HuH-7 (cell line): ENCODE results near the gene EPS15.
A peak's percentile ranks its signal among the peaks of the same experiment; 100 is the strongest.
"Not testable (repeated sequence)": the region's sequence is repeated elsewhere in the genome, so short reads cannot be mapped to it uniquely, and the experiment has no call there.

Experiments
- DNase-seq: peaks from one replicate; pipeline ENCODE4 v3.0.0; 2011; ENCODE audit warnings: low spot score

EPS15 gene

GRCh38 chr1:51542158-51542953, 23.3 kb upstream of the EPS15 start:
- no peak for DNase-seq

GRCh38 chr1:51541313-51542050, 22.4 kb upstream of the EPS15 start:
- no peak for DNase-seq

DNA sequence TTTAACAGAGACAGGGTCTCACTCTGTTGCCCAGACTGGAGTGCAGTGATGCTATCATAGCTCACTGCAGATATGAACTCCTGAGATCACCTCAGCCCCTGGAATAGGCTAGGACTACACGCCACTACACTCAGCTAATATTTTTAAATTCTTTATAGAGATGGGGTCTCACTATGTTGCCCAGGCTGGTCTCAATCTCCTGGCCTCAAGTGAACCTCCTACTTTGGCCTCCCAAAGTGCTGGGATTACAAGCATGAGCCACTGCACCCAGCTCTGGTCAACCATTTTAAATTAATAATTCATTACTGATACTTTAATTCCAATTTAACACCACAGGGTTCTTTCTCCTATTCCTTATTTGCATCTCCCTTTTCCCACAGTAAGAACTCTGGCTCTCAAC, 18.5 kb upstream of the EPS15 start:
- no peak for DNase-seq

DNA sequence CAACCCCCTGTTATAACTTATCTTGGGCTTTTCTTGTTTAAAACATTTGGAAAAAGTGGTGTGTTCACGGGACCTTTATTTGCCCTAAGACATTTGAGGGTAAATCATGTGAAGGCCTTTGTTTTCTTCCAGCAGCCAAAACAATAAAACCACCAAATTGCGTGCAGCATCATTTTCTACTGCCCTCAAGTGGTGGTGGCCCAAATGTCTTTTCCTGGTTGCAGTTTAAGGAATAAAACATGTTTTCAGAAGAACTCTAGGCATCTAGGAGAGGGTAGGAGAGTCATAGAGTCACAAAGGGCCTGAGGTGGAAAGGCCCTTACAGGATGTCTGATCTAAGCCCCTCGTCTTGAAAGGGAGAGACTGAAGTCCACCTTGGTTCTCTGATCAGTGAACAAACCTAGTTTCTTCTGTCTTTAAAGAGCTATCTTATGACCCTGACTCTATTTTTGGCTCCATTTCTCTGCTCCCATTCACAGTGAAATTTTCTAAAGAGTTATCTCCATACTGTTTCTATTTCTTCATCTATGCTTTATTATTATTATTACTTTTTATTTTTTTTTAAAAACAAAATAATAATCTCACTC, 16.0 kb upstream of the EPS15 start:
- peak; percentile 26 for DNase-seq

GRCh38 chr1:51534447-51534846, 15.4 kb upstream of the EPS15 start:
- DNase-seq, result no peak

DNA sequence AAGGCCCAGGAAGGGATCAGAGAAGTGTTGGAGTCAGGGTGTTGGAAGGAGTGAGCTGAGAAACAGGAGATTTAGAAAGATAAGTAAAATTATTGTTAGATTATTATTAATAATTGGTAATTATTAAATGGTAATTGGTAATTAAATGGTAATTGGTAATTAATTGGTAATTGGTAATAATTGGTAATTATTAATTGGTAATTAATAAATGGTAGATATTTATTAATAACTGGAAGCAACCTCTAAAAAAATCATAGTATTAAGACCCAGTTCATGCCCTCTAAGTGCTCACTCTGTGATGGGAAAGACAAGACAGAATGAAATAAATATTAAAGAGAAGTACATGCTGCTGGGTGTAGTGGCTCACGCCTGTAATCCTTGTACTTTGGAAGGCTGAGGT, 13.8 kb upstream of the EPS15 start:
- no peak for DNase-seq

DNA sequence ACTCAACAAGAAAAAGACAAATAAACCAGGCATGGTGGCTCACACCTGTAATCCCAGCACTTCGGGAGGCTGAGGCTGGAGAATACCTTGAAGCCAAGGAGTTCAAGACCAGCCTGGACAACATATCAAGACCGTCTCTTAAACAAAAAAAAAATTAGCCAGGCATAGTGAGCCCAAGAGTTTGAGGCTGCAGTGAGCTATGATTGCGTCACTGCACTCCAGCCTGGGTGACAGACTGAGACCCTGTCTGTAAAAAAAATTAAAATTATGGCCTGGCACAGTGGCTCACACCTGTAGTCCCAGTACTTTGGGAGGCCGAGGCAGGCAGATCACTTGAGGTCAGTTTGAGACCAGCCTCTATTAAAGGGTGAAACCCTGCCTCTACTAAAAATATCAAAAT, 11.4 kb upstream of the EPS15 start:
- not testable (repeated sequence) for DNase-seq

- no peak for DNase-seq
These were observed 8.1 kb upstream of the EPS15 start for GRCh38 chr1:51527144-51527543.

DNA sequence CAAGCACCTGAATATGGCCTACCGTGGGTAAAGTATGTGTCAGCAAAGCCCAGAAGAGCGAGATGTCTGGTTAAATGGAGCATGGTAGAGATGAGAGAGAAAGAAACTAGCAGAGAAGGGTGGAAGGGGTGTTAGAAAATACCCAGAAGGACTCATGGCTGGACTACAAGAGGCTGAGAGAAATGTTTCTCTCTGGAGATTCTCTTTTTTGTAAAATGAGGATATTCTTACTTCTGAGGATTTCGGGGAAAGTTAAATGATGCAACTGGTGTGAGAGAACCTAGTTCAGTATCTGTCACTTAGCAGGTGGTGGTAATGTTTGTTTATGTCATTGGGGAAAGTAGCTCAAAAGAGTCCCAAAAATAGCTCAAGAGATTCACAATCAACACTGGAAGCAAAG, 7.2 kb upstream of the EPS15 start:
- no peak for DNase-seq

DNA sequence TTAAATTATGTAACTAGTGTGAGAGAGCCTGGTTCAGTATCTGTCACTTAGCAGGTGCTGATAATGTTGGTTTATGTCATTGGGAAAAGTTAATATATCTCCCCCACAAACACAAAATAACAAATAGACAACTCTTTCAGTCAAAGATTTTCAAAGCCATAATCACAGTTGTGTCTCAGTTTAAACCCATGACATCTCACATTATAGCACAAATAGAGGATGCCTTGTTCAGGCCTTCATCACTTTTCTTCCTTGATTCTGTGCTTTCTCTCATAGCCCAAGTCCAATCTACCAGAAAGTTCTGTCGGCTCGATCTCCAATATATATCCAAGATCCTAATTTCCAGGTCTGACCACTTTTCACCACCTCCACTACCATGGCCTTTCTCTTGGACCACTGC, 6.2 kb upstream of the EPS15 start:
- no peak for DNase-seq

DNA sequence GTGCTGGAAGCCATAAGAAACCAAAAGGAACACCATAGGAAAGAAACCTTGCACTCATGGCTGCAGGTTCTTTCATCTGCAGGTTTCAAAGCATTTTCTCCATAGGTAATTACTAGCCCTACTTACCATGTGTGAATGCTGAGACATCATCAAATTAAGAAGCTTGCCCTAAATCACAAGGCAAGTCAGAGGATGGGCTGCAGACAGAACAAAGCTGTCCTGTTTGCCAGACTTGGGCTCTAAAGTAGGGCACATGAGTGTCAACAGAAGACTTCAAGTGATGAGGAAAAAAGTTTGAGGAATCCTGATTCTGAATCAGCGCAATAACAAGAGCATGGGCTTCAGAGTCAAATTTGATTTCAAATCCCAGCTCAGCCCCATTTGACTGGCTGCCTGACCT, 5.8 kb upstream of the EPS15 start:
- no peak for DNase-seq

DNA sequence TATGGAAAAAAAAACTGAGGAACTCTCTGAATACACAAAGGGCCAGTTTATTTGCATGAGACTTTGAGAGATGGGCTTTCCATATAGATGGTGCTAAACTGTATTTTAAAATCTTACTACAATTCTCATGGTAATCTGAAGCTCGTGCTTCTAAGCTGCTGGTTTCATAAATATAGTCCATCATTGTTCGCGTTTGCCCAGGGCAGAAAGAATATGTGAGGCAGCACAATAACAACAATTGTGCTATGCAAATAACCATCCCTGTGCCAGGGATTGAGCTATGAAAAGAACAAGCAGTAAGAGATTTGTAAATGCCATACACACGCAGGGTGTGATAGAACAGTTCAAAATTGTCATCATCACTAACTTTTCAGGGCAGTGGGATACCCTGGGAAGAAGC, 4.9 kb upstream of the EPS15 start:
- no peak for DNase-seq

DNA sequence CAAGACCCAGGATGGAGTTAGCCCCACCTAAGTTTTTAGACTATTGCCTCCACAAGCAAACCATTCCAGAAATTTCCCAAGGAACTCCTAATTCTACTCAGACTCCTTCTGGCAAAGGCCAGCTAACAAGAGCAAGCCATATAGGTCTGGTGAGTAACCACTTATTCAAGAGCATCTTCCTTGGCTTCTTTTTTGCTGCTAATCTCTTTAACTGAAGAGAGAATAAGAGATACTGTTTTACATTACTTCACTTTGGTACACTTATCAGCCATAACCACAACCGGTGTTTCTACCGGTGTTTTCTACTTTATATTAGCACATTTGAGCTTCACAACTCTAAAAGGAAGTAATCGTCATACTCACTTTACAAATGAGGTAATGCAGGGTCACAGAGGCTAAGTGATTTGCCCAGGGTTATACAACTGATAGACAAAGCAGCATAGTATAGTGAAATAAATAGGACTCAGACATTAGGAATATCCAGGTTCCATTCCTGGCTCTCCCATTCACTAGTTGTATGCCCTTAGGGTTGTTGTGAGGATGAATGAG, 1.7 kb upstream of the EPS15 start:
- no peak for DNase-seq

GRCh38 chr1:51519865-51520699, 1.0 kb upstream of the EPS15 start:
- no peak for DNase-seq

- DNase-seq, result peak; percentile 44
These were observed 449 bp downstream of the EPS15 start for GRCh38 chr1:51518586-51519047.

- peak; percentile 71 for DNase-seq
These were observed 957 bp downstream of the EPS15 start for GRCh38 chr1:51518033-51518585.

DNA sequence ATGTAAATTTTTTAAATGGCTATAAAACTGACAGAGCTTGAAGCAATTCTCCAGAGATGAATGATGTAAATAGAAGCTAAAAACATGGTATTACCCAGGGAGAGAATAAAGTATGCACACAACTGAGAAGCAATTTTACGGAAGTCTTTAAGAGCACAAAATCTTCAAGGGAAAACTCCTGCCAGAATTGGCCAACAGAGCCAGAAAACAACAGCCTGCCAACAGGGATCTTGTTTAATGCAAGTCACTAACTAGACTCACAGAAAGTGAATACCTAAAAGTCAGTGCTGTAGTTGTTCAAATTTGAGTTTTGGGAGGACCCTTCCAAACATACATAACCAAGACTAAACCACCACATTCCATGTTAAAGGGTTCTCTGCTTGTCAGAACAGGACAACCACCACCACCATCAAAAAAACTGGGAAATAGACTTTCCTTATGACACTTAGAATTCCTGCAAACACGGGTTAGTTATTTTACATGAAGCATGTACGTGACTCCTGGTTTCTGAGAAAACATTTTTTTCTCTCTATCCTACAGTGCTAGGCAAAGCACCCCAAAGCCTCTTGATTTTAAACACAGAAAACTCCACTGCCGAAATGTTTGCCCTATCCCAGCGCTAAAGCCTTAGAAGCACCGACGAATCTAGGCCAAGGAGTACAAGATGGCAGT, 1.6 kb downstream of the EPS15 start:
- DNase-seq, result no peak

GRCh38 chr1:51516649-51517158, 2.4 kb downstream of the EPS15 start:
- no peak for DNase-seq

GRCh38 chr1:51515982-51516648, 3.0 kb downstream of the EPS15 start:
- DNase-seq, result no peak

GRCh38 chr1:51515312-51515960, 3.6 kb downstream of the EPS15 start:
- no peak for DNase-seq
